CD4-positive, CD25-positive, alpha-beta regulatory T cell (primary cell): Measurements from ENCODE around the gene GRM2. TPM values are rescaled to one million over a fixed set of nuclear protein-coding genes. Genes with fewer than 3 reads are reported as not detected.
A peak's percentile ranks its signal among the peaks of the same experiment; 100 is the strongest.

ENCODE experiments used
- ATAC-seq, 2 donors: fragments of 150-1000 bp; cut with Tn5 transposase; one replicate each; pipeline ENCODE4 v1.10.0; 2021; ENCODE audit warnings: low read depth in 2 of 2, moderate number of reproducible peaks in 2 of 2, moderate library complexity in 1 of 2
- DNase-seq, 3 donors: peaks; one replicate each; pipeline versions ENCODE4 v3.0.0 to v3.0.0-alpha.2; 2012 to 2022; ENCODE audit warnings: mixed read lengths in 1 of 3
- H3K27ac ChIP-seq: one replicate; pipeline ENCODE4 v1.7.0; 2013; ENCODE audit warnings: mild to moderate bottlenecking, low read length; ENCODE audit not compliant: insufficient read depth, poor library complexity, severe bottlenecking
- H3K27me3 ChIP-seq: one replicate; pipeline ENCODE4 v1.7.0; 2013; ENCODE audit warnings: low read length; ENCODE audit not compliant: control insufficient read depth, insufficient read depth
- H3K36me3 ChIP-seq: one replicate; pipeline ENCODE4 v1.7.0; 2013; ENCODE audit warnings: mild to moderate bottlenecking, low read length, moderate library complexity; ENCODE audit not compliant: control insufficient read depth, insufficient read depth
- H3K4me1 ChIP-seq: 2 replicates; pipeline ENCODE4 v1.7.0; 2013; ENCODE audit warnings: mild to moderate bottlenecking, low read length; ENCODE audit not compliant: insufficient read depth, control insufficient read depth, poor library complexity, severe bottlenecking
- H3K4me3 ChIP-seq: one replicate; pipeline ENCODE4 v1.7.0; 2013; ENCODE audit warnings: low read depth, mild to moderate bottlenecking, low read length, moderate library complexity
- H3K9me3 ChIP-seq, 2 experiments: 1 replicate in 1 of 2; 2 replicates in 1 of 2; pipeline ENCODE4 v1.7.0; 2013; ENCODE audit warnings: low read length in 2 of 2, mild to moderate bottlenecking in 1 of 2, moderate library complexity in 1 of 2; ENCODE audit not compliant: control insufficient read depth in 2 of 2
- H3K27ac Mint-ChIP-seq, 3 donors: one replicate each; pipeline ENCODE4 v1.8.0; 2020 to 2022; ENCODE audit warnings: mild to moderate bottlenecking in 3 of 3, mixed read lengths in 3 of 3, moderate library complexity in 2 of 3
- H3K27me3 Mint-ChIP-seq: one replicate; pipeline ENCODE4 v1.8.0; 2022; ENCODE audit warnings: mild to moderate bottlenecking, mixed read lengths
- H3K36me3 Mint-ChIP-seq: one replicate; pipeline ENCODE4 v1.8.0; 2020; ENCODE audit warnings: mixed read lengths
- H3K4me1 Mint-ChIP-seq, 4 donors: one replicate each; pipeline ENCODE4 v1.8.0; 2020 to 2022; ENCODE audit warnings: mixed read lengths in 4 of 4, mild to moderate bottlenecking in 1 of 4
- H3K4me3 Mint-ChIP-seq, 4 donors: one replicate each; pipeline ENCODE4 v1.8.0; 2020 to 2022; ENCODE audit warnings: mild to moderate bottlenecking in 4 of 4, mixed read lengths in 4 of 4, moderate library complexity in 3 of 4
- H3K9me3 Mint-ChIP-seq, 7 donors: one replicate each; pipeline ENCODE4 v1.8.0; 2020 to 2022; ENCODE audit warnings: mixed read lengths in 7 of 7, mild to moderate bottlenecking in 3 of 7, moderate library complexity in 2 of 7
- polyA plus RNA-seq, 4 donors: library from polyadenylated mRNA; unstranded; fragments of 300-500 nt; fragmentation: Illumina TruSeq; gene quantifications; one replicate each; pipeline ENCODE4 v1.2.3, GENCODE V29; 2021
- total RNA-seq: library from RNA; stranded (reverse); gene quantifications from one replicate; pipeline ENCODE4 v1.2.3, GENCODE V29; 2022

GRM2 gene
- total and polyA plus RNA-seq, 5 donors from 2014 or later, result 0.29 to 3.0 TPM; not detected in 3

DNA sequence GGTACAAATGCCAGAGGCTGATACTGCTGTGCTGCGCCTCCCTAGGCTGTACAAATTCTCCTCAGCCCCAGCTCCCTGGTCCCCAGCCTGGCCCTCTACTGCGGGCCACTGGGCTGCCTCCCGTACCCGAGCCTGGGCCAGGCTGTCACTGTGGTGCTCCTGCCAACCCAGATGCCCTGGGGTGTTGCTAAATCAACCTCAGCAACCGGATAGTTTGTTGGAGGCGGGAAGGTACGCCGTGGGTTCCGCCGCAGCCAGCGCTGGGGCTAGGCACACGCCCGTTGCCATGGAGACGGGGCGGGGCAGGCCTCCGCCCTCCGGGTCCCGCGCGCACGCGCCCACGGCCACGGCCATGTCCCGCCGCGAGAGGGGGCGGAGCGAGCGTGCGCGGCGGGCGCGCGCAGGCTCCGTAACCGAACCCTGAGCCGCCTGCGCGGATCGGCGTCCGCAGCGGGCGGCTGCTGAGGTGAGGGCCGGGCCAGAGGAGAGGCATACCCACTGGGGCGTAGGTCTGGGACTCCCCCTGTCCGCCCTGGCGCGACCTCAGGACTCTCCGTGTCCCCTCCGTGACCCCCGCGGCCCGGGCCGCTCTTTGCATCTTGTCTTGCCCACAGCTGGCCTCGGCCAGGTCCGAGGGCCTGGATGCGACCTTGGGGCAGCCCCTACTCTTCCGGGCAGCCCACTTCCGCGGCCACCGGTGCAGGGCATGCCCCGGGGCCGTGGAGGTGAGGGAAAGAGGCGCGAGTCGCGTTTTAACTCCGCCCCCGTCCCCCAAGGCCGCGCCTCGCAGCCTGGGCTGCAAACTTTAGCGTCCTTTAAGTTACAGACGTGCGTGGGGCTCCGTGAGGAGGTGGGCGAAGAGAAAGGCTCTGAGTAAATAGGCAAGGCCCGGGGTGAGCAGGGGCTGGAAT, 35.8 kb upstream of the GRM2 start, which contains the start of gene TEX264:
TEX264 (plus strand) TSS at position 430 of the 911 bp plus-strand sequence. CDS start 3,053 bp downstream, outside the sequence.
- Mint-ChIP-seq H3K9me3 (no peaks in the 10 kb centered on the region), H3K4me1 (peaks cover 13 to 72% (median 53%) of the 10 kb centered on the region in 4 donors), H3K4me3 (peak within 1 kb of the TSS; percentile 83 to 94 (median 92)), H3K27me3 (peaks cover 5% of the 10 kb centered on the region), H3K27ac (peak within 1 kb of the TSS; percentile 74 to 93 (median 89)), H3K36me3 (peaks cover 10% of the 10 kb centered on the region)
- ATAC-seq (peak; percentile 80 to 83), DNase-seq (peak; percentile 92 to 96 (median 95))
- H3K4me3 ChIP-seq, result peak within 1 kb of the TSS; percentile 87
- no peaks in the 10 kb centered on the region for H3K9me3 ChIP-seq
- peak within 1 kb of the TSS; percentile 89 for H3K27ac ChIP-seq
- H3K27me3 ChIP-seq, result no peaks in the 10 kb centered on the region
- H3K4me1 ChIP-seq, result peaks cover 66% of the 10 kb centered on the region
- H3K36me3 ChIP-seq, result peaks cover 4% of the 10 kb centered on the region

DNA sequence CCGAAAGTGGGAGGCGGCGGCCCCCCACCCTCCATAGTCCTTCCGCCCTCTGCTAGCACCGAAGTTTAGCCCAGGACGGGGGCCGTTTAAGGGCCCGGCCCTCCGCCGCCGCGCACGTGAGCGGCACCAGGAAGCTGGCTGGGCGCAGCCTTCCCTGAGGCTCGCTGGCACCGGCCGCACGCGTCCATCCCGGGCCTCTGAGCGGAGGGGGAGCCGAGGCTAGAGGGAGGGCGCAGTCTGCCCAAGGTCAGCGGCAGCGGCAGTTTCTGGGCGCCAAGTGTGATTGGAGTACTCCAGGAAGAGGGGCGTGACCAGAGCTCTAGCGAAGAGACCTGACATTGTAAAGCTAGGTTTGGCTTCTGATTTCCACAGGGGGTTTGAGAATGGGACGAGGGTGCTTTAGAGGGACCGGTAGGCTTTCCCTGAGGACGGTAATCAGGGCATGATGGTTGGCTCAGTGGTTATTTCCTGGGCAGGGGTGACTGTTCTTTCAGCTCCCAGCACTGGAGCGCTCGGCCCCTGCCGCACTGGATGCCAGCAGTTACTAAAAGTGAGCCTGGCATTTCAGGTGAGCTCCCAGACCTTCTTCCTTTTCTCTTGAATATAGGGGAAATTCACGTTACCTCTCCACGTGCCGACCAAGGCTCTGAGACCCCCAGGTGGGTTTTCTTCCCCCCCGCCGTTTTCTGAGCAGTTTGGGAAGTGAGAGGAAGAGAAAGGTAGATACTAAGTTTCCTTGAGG, 35.0 kb upstream of the GRM2 start:
- ATAC-seq, result peak; percentile 16 to 28
- Mint-ChIP-seq H3K4me1 (peaks cover 13 to 80% (median 61%) of the 10 kb centered on the region in 4 donors), H3K9me3 (no peaks in the 10 kb centered on the region), H3K27ac (peak overlapping the region; percentile 74 to 91 (median 87)), H3K4me3 (peak overlapping the region; percentile 83 to 94 (median 92)), H3K27me3 (peaks cover 5% of the 10 kb centered on the region), H3K36me3 (peaks cover 11% of the 10 kb centered on the region)
- peak in 2 of 3 donors; percentile 53 to 77 for DNase-seq
- H3K4me1 ChIP-seq, result peaks cover 74% of the 10 kb centered on the region
- no peaks in the 10 kb centered on the region for H3K27me3 ChIP-seq
- peaks cover 4% of the 10 kb centered on the region for H3K36me3 ChIP-seq
- H3K9me3 ChIP-seq, result no peaks in the 10 kb centered on the region
- peak overlapping the region; percentile 89 for H3K27ac ChIP-seq
- peak overlapping the region; percentile 87 for H3K4me3 ChIP-seq

DNA sequence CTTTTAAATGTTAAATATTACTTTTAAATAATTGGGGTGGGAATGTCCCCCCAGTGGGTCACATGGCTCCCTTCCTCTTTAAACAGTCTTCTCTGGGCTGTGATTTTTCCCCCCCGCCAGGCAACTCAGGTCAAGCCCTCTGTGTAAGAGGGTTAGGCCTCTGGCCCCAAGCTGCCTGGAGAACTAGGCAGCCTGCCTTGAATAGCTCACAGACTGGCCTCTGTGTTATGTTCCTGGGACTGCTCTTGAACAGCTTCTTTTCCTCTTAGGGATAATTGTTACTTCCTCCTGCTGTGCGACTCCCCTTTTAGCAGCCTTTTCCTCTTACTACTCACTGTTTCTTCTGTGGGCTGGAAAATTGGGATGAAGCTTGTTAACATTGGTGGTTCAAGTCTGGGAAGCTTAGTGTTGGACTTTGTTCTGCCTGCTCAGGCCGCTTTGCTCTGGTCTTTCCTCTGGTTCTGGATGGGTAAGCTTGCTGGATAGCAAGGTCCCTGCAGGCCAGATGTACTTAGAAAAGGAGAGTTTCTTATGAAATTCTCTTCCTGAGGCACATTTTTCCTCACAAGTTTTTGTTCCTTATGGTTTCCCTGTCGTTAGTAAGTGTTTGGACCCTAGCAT, 33.6 kb upstream of the GRM2 start:
- peak overlapping the region in 2 of 3 donors; percentile 90 to 91 for H3K27ac Mint-ChIP-seq
- no peak for DNase-seq
- Histone ChIP-seq H3K4me3 (peak overlapping the region; percentile 87), H3K27me3 (no peaks in the 10 kb centered on the region), H3K4me1 (peaks cover 88% of the 10 kb centered on the region), H3K27ac (peak overlapping the region; percentile 89), H3K9me3 (no peaks in the 10 kb centered on the region), H3K36me3 (peaks cover 4% of the 10 kb centered on the region)
- peaks cover 5% of the 10 kb centered on the region for H3K27me3 Mint-ChIP-seq
- peaks cover 16% of the 10 kb centered on the region for H3K36me3 Mint-ChIP-seq
- no peaks in the 10 kb centered on the region for H3K9me3 Mint-ChIP-seq
- peak overlapping the region; percentile 77 to 94 (median 81) for H3K4me3 Mint-ChIP-seq
- ATAC-seq, result no peak
- H3K4me1 Mint-ChIP-seq, result peaks cover 13 to 90% (median 69%) of the 10 kb centered on the region in 4 donors

DNA sequence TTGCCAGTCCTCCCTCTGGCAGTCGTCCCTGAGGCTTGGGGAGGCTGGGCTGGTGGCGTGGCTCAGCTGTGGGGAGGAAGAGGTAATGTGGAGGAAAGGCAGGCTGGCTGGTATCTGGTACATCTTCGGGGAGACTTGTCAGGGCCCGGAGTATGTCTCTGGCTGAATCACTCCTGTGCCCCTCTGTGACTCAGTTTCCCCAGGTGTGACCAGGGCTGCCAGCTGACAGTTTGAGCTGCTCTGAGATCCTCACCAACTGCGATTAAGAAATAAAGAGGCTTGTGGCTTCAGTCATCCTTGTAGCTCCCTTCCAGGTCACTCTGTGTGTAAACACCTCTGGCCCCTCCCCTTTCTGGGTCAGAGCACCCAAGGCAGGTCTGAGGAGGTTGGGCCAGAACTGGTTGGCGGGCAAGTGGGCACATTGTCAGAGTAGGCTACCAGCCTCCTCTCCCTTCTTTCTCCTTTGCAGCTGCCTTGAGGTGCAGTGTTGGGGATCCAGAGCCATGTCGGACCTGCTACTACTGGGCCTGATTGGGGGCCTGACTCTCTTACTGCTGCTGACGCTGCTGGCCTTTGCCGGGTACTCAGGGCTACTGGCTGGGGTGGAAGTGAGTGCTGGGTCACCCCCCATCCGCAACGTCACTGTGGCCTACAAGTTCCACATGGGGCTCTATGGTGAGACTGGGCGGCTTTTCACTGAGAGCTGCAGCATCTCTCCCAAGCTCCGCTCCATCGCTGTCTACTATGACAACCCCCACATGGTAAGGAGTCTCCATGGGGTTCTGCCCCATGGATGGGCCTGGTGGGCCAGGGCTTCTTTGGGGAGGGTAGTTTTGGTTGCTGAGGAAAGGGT, 32.8 kb upstream of the GRM2 start:
- Mint-ChIP-seq H3K27ac (peak overlapping the region in 2 of 3 donors; percentile 32 to 93), H3K9me3 (no peaks in the 10 kb centered on the region), H3K4me3 (peak overlapping the region; percentile 77 to 94 (median 81)), H3K27me3 (peaks cover 5% of the 10 kb centered on the region), H3K4me1 (peaks cover 13 to 91% (median 69%) of the 10 kb centered on the region in 4 donors), H3K36me3 (peaks cover 16% of the 10 kb centered on the region)
- DNase-seq (no peak), ATAC-seq (no peak)
- peak overlapping the region; percentile 34 for H3K27ac ChIP-seq
- no peaks in the 10 kb centered on the region for H3K27me3 ChIP-seq
- H3K4me1 ChIP-seq, result peaks cover 91% of the 10 kb centered on the region
- H3K36me3 ChIP-seq, result peaks cover 8% of the 10 kb centered on the region
- H3K9me3 ChIP-seq, result no peaks in the 10 kb centered on the region
- H3K4me3 ChIP-seq, result no peak overlapping the region

DNA sequence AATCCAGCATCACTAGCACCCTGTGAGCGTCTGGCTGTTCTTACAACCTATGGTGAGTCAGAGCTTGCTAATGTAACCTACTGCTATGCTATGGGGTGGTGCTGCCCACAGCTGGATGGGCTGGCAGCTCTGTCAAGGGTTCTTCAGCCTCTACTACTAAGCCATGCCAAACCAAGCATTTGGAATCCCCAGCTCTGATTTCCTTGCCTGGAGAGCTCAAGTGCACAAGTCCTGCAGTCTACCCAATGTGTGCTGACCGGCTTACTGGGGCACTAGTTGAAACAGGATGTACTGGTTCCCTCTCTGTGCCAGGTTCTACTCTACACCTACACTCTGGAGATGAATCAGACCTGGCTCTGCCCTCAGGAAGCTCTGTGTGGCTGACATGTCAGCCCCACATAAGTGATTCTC, 31.7 kb upstream of the GRM2 start:
- H3K27me3 Mint-ChIP-seq, result peaks cover 5% of the 10 kb centered on the region
- Histone ChIP-seq H3K27ac (peak overlapping the region; percentile 49), H3K27me3 (no peaks in the 10 kb centered on the region), H3K36me3 (peaks cover 10% of the 10 kb centered on the region), H3K4me3 (peak overlapping the region; percentile 21), H3K9me3 (no peaks in the 10 kb centered on the region), H3K4me1 (peaks cover 89% of the 10 kb centered on the region)
- H3K27ac Mint-ChIP-seq, result peak overlapping the region; percentile 83 to 93 (median 93)
- H3K4me1 Mint-ChIP-seq, result peaks cover 13 to 91% (median 64%) of the 10 kb centered on the region in 4 donors
- H3K9me3 Mint-ChIP-seq, result no peaks in the 10 kb centered on the region
- H3K4me3 Mint-ChIP-seq, result peak overlapping the region; percentile 44 to 83 (median 60)
- peak in 1 of 3 donors; percentile 67 for DNase-seq
- H3K36me3 Mint-ChIP-seq, result peaks cover 16% of the 10 kb centered on the region
- ATAC-seq, result no peak

DNA sequence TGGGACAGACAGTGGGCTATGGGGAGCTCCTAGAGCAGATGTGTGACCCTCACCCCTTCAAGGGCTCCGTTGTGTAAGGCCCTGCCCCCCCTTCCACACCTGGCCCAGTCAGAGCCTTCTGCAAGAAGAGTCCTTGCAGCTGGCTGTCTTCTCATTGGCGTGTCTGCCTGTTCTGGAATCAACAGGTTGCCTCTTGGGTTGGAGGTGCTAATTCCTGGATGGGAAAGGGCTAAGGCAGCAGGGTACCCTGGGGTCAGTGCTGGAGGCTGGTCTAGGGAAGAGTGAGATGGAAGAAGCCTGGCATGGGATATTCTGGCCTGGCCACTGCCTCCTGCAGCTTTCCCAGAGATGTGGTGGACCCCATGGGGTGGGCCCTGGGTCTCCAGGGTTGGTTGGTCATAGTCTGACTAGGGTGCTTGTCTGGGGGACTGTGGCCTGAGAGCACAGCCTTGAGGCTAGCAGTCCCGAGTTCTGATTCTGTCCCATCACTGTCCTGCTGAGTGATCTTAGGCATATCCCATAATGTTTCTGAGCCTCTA, 30.7 kb upstream of the GRM2 start:
- Mint-ChIP-seq H3K4me3 (peak overlapping the region; percentile 22 to 83 (median 58)), H3K4me1 (peaks cover 13 to 94% (median 69%) of the 10 kb centered on the region in 4 donors), H3K36me3 (peaks cover 16% of the 10 kb centered on the region), H3K9me3 (no peaks in the 10 kb centered on the region), H3K27ac (peak overlapping the region in 2 of 3 donors; percentile 93), H3K27me3 (peaks cover 5% of the 10 kb centered on the region)
- no peaks in the 10 kb centered on the region for H3K27me3 ChIP-seq
- H3K4me3 ChIP-seq, result no peak overlapping the region
- H3K36me3 ChIP-seq, result peaks cover 10% of the 10 kb centered on the region
- H3K9me3 ChIP-seq, result no peaks in the 10 kb centered on the region
- peaks cover 92% of the 10 kb centered on the region for H3K4me1 ChIP-seq
- DNase-seq (no peak), ATAC-seq (no peak)
- H3K27ac ChIP-seq, result peak overlapping the region; percentile 49
